Vagina (tissue), 2 donors: Measurements from ENCODE around the gene PCNP. TPM values are rescaled to one million over a fixed set of nuclear protein-coding genes. Genes with fewer than 3 reads are reported as not detected.

Experiments used
- DNase-seq, 2 donors: peaks; one replicate each; pipeline ENCODE4 v3.0.0-alpha.2; 2017; ENCODE audit errors: extremely low spot score in 2 of 2
- H3K27ac ChIP-seq: fragments of 200-600 bp; sonication (generic); one replicate; pipeline ENCODE4 v1.5.1; 2019
- H3K27me3 ChIP-seq: fragments of 200-600 bp; sonication (generic); one replicate; pipeline ENCODE4 v1.5.1; 2019
- H3K36me3 ChIP-seq, 2 donors: fragments of 200-600 bp; sonication (generic); one replicate each; pipeline ENCODE4 v1.5.1; 2017 to 2019
- H3K4me1 ChIP-seq: fragments of 200-600 bp; sonication (generic); one replicate; pipeline ENCODE4 v1.5.1; 2019
- H3K4me3 ChIP-seq, 2 donors: fragments of 200-600 bp; sonication (generic); 1 replicate in 1 of 2; 2 replicates in 1 of 2; pipeline ENCODE4 v1.5.1; 2016 to 2019
- H3K9me3 ChIP-seq: fragments of 200-600 bp; sonication (generic); one replicate; pipeline ENCODE4 v1.5.1; 2019
- POLR2A ChIP-seq, 2 donors: fragments of 450-650 bp; IDR thresholded peaks; one replicate each; pipeline ENCODE4 v1.6.1; 2017; ENCODE audit warnings: antibody characterized with exemption in 2 of 2, mild to moderate bottlenecking in 2 of 2, moderate library complexity in 2 of 2
- POLR2AphosphoS5 ChIP-seq, 2 donors: sonication (generic); formaldehyde crosslinking; IDR thresholded peaks; one replicate each; pipeline ENCODE4 v1.9.0; 2017; ENCODE audit warnings: antibody characterized with exemption in 2 of 2, mild to moderate bottlenecking in 2 of 2, low read depth in 1 of 2; ENCODE audit not compliant: insufficient read depth in 1 of 2
- intact Hi-C: fragments of 100-400 bp; cut with DNase I; formaldehyde crosslinking; loops from one replicate; pipeline ENCODE4 v1.15.1; 2023
- total RNA-seq: library from RNA; depleted of rRNA; stranded (reverse); fragments of >200 nt; gene quantifications from one replicate; pipeline ENCODE4 v1.2.3, GENCODE V29; 2016
- TF ChIP-seq, protein P1 (sequence below), 3 experiments: fragments of 450-650 bp in 2 of 3; fragments of 200-600 bp in 1 of 3; sonication (generic) in 1 of 3; IDR thresholded peaks; one replicate each; pipeline ENCODE4 v1.5.1; 2017 to 2019; ENCODE audit warnings: antibody characterized with exemption in 3 of 3, mild to moderate bottlenecking in 2 of 3, moderate library complexity in 2 of 3

The PCNP gene
- total RNA-seq, 1 donor from 2014 or later: 96.3 TPM

GRCh38 chr3:101530686-101531047 is 43.3 kb upstream of the PCNP start:
- H3K36me3 ChIP-seq: no peaks in the 10 kb centered on the region
- no peak overlapping the region for H3K27ac ChIP-seq
- H3K27me3 ChIP-seq: no peaks in the 10 kb centered on the region
- no peaks in the 10 kb centered on the region for H3K9me3 ChIP-seq
- no peak for DNase-seq
- H3K4me3 ChIP-seq: no peak overlapping the region
- TF ChIP-seq, protein P1, sequence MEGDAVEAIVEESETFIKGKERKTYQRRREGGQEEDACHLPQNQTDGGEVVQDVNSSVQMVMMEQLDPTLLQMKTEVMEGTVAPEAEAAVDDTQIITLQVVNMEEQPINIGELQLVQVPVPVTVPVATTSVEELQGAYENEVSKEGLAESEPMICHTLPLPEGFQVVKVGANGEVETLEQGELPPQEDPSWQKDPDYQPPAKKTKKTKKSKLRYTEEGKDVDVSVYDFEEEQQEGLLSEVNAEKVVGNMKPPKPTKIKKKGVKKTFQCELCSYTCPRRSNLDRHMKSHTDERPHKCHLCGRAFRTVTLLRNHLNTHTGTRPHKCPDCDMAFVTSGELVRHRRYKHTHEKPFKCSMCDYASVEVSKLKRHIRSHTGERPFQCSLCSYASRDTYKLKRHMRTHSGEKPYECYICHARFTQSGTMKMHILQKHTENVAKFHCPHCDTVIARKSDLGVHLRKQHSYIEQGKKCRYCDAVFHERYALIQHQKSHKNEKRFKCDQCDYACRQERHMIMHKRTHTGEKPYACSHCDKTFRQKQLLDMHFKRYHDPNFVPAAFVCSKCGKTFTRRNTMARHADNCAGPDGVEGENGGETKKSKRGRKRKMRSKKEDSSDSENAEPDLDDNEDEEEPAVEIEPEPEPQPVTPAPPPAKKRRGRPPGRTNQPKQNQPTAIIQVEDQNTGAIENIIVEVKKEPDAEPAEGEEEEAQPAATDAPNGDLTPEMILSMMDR (IDR thresholded peaks at IDR 0.05): no peak
- intact Hi-C loops: no loop called here
- H3K4me1 ChIP-seq: no peaks in the 10 kb centered on the region

DNA sequence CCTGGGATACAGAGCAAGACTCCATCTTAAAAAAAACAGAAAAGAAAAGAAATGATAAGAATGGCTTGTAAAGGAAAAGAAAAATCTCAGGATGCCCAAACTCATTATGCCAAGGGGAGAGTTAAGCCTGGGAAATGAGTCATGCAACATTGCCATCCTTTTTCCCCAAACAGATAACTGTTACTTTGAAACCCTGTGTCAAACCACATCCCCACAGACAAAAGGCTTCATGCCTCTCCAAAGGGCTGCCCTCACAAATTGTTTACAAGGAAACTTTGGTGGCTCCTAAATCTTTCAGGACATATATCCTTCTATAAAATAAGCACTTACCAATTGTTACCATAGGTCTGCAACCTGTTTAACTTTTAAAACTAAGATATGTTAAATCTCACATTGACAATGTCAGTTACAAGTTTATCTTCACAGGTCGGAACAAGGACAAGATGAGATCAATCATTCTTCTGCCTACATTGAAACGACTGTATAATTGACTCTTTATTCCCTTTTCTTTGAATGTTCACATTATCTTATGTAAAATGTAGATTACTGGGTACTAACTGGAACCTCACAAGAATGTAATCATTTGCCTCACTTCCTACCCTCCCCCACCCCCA is 42.4 kb upstream of the PCNP start:
- no peaks in the 10 kb centered on the region for H3K9me3 ChIP-seq
- no peak for DNase-seq
- H3K36me3 ChIP-seq: no peaks in the 10 kb centered on the region
- TF ChIP-seq, protein P1 (IDR thresholded peaks at IDR 0.05): no peak
- no peak for TF ChIP-seq POLR2AphosphoS5 (IDR thresholded peaks at IDR 0.05; ENCODE audit: insufficient read depth in 1 of 2, low read depth in 1 of 2)
- no peak for TF ChIP-seq POLR2A (IDR thresholded peaks at IDR 0.05)
- H3K4me3 ChIP-seq: no peak overlapping the region
- H3K27me3 ChIP-seq: no peaks in the 10 kb centered on the region
- intact Hi-C loops: no loop called here
- no peak overlapping the region for H3K27ac ChIP-seq
- H3K4me1 ChIP-seq: no peaks in the 10 kb centered on the region

GRCh38 chr3:101532783-101533602 is 41.0 kb upstream of the PCNP start:
- no peak overlapping the region for H3K4me3 ChIP-seq
- H3K27ac ChIP-seq: no peak overlapping the region
- H3K27me3 ChIP-seq: no peaks in the 10 kb centered on the region
- TF ChIP-seq POLR2AphosphoS5 (IDR thresholded peaks at IDR 0.05; ENCODE audit: insufficient read depth in 1 of 2, low read depth in 1 of 2) (no peak), POLR2A (IDR thresholded peaks at IDR 0.05) (no peak)
- TF ChIP-seq, protein P1 (IDR thresholded peaks at IDR 0.05): no peak
- H3K36me3 ChIP-seq: no peaks in the 10 kb centered on the region
- H3K4me1 ChIP-seq: no peaks in the 10 kb centered on the region
- no peak for DNase-seq
- intact Hi-C loops: no loop called here
- no peaks in the 10 kb centered on the region for H3K9me3 ChIP-seq

- DNase-seq: no peak
- intact Hi-C loops: no loop called here
- TF ChIP-seq POLR2AphosphoS5 (IDR thresholded peaks at IDR 0.05; ENCODE audit: insufficient read depth in 1 of 2, low read depth in 1 of 2) (no peak), POLR2A (IDR thresholded peaks at IDR 0.05) (no peak)
- TF ChIP-seq, protein P1 (IDR thresholded peaks at IDR 0.05): no peak
- no peak overlapping the region for H3K4me3 ChIP-seq
- H3K27me3 ChIP-seq: no peaks in the 10 kb centered on the region
- H3K4me1 ChIP-seq: no peaks in the 10 kb centered on the region
- H3K9me3 ChIP-seq: no peaks in the 10 kb centered on the region
- H3K36me3 ChIP-seq: no peaks in the 10 kb centered on the region
- H3K27ac ChIP-seq: no peak overlapping the region
Measured at GRCh38 chr3:101533603-101533968, 40.4 kb upstream of the PCNP start.

- no peaks in the 10 kb centered on the region for H3K36me3 ChIP-seq
- DNase-seq: no peak
- H3K27ac ChIP-seq: no peak overlapping the region
- H3K9me3 ChIP-seq: no peaks in the 10 kb centered on the region
- TF ChIP-seq POLR2AphosphoS5 (IDR thresholded peaks at IDR 0.05; ENCODE audit: insufficient read depth in 1 of 2, low read depth in 1 of 2) (no peak), POLR2A (IDR thresholded peaks at IDR 0.05) (no peak)
- TF ChIP-seq, protein P1 (IDR thresholded peaks at IDR 0.05): no peak
- H3K27me3 ChIP-seq: no peaks in the 10 kb centered on the region
- intact Hi-C loops: no loop called here
- no peaks in the 10 kb centered on the region for H3K4me1 ChIP-seq
- H3K4me3 ChIP-seq: no peak overlapping the region
Measured at GRCh38 chr3:101535221-101535620, 38.8 kb upstream of the PCNP start.
